Measurements from ENCODE around the gene KCNJ12. TPM values are rescaled to one million over a fixed set of nuclear protein-coding genes. Genes with fewer than 3 reads are reported as not detected.

The KCNJ12 gene
- total and polyA plus RNA-seq, 12 donors = 0.39 to 3.9 (median 0.97) TPM

DNA sequence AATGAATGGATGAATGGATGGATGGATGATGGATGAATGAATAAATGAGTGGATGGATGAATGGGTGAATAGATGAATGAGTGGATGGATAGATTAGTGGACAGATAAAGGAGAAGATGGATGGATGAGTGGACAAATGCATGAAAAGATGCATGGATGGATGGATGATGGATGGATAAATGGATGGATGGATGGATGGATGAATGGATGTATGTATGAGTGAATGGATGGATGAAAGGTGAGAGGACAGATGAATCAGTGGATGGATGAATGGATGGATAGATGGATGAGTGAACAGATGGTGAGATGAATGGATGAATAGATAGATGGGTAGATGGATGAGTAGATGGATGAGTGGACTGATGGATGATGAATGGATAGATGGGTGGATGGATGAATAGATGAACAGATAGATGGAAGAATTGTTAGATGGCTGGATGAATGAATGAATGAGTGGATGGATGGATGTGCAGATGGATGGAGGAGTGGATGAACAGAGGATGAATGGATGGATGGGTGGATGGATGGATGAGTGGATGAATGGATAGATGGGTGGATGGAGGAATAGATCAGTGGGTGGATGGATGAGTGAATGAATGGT, 13.7 kb upstream of the KCNJ12 start:
- intact Hi-C loops (cut with DNase I) = no loop called here
- TF ChIP-seq, protein P1, sequence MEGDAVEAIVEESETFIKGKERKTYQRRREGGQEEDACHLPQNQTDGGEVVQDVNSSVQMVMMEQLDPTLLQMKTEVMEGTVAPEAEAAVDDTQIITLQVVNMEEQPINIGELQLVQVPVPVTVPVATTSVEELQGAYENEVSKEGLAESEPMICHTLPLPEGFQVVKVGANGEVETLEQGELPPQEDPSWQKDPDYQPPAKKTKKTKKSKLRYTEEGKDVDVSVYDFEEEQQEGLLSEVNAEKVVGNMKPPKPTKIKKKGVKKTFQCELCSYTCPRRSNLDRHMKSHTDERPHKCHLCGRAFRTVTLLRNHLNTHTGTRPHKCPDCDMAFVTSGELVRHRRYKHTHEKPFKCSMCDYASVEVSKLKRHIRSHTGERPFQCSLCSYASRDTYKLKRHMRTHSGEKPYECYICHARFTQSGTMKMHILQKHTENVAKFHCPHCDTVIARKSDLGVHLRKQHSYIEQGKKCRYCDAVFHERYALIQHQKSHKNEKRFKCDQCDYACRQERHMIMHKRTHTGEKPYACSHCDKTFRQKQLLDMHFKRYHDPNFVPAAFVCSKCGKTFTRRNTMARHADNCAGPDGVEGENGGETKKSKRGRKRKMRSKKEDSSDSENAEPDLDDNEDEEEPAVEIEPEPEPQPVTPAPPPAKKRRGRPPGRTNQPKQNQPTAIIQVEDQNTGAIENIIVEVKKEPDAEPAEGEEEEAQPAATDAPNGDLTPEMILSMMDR (IDR thresholded peaks at IDR 0.05) = no peak
- no peak for TF ChIP-seq POLR2A (IDR thresholded peaks at IDR 0.05)

DNA sequence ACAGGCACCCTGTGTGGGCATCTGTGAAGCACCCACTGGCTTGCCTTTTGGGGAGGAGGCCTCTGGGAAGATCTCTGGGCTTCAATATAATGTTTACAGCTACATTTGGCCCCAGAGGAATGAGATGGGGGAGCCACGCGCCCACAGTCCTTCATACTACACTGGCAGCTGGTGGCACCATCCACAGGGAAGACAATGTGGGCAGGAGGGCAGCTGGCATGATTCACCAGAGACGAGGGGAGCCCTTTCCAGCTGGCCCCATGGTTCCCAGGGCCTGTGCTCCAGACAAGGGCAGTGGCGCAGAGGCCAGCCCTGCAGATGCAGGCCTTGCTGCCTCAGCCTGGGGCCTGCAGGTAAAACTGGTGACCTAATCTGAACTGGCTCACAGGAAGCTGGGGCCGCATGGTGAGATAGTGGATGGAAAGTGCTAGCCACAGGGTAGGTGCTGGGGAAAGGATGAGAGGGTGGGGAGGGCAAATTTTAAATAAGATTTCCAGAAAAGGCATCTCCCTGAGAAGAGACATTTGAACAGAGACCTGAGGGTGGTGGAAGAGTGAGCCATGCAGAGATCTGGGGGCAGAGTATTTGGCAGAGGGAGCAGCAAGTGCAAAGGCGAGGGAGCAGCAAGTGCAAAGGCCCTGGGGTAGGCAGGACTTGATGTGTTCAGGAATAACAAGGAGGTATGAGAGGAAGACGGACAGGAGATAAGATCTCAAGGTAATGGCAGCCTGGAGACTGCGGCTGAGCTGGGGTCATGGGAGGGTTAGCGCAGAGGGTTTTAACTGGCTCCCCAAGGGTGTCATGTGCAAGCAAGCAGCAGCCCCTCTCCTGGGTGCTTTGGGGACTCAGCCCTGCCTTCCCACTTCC, 12.1 kb upstream of the KCNJ12 start:
- intact Hi-C loops (cut with DNase I) = no loop called here
- Histone ChIP-seq H3K4me1 (replicated peaks in 1 of 2) (no peaks in the 10 kb centered on the region), H3K4me3 (no peak overlapping the region), H3K27me3 (no peaks in the 10 kb centered on the region), H3K36me3 (replicated peaks in 1 of 2) (no peaks in the 10 kb centered on the region), H3K9me3 (replicated peaks in 1 of 3) (no peaks in the 10 kb centered on the region), H3K27ac (no peak overlapping the region)
- WGBS, 4 donors = 76 to 88% (median 85%) methylated on average over 7 to 9 of the region's 9 CpGs
- TF ChIP-seq POLR2A (IDR thresholded peaks at IDR 0.05) = no peak
- TF ChIP-seq, protein P1 (IDR thresholded peaks at IDR 0.05) = no peak
- DNase-seq = no peak

More for the DNA sequence above, 13.7 kb upstream of the KCNJ12 start:
- H3K4me1 ChIP-seq (replicated peaks in 1 of 2) = no peaks in the 10 kb centered on the region
- H3K36me3 ChIP-seq (replicated peaks in 1 of 2) = no peaks in the 10 kb centered on the region
- no peak for DNase-seq
- H3K4me3 ChIP-seq = no peak overlapping the region
- no peak overlapping the region for H3K27ac ChIP-seq
- H3K27me3 ChIP-seq = no peaks in the 10 kb centered on the region
- H3K9me3 ChIP-seq (replicated peaks in 1 of 3) = no peaks in the 10 kb centered on the region

DNA sequence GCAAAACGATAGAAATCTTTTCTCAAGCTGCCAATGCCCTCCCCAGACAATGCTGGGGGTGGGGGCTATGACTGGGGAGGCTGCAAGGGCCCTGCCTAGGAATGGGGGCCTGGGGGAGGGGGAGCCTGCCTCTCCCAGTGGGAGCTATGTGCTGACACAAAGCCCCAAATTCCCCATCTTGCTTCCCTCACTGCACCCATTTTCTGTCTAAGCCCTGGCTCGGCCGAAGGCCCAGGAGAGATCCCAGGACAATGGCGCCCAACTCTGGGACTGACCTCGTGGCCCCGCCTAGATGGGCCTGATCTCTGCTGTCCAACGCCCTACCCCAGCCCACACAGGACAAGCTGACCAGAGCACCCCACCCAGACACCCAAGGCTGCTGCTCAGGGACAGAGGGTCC, 11.1 kb upstream of the KCNJ12 start:
- H3K4me3 ChIP-seq = no peak overlapping the region
- no peaks in the 10 kb centered on the region for H3K4me1 ChIP-seq (replicated peaks in 1 of 2)
- DNase-seq = no peak
- H3K36me3 ChIP-seq (replicated peaks in 1 of 2) = no peaks in the 10 kb centered on the region
- H3K27ac ChIP-seq = no peak overlapping the region
- no peaks in the 10 kb centered on the region for H3K9me3 ChIP-seq (replicated peaks in 1 of 3)
- intact Hi-C loops (cut with DNase I) = no loop called here
- no peaks in the 10 kb centered on the region for H3K27me3 ChIP-seq
- TF ChIP-seq, protein P1 (IDR thresholded peaks at IDR 0.05) = no peak
- no peak for TF ChIP-seq POLR2A (IDR thresholded peaks at IDR 0.05)
- WGBS, 4 donors = 50 to 84% (median 80%) methylated on average over 1 to 7 of the region's 7 CpGs

DNA sequence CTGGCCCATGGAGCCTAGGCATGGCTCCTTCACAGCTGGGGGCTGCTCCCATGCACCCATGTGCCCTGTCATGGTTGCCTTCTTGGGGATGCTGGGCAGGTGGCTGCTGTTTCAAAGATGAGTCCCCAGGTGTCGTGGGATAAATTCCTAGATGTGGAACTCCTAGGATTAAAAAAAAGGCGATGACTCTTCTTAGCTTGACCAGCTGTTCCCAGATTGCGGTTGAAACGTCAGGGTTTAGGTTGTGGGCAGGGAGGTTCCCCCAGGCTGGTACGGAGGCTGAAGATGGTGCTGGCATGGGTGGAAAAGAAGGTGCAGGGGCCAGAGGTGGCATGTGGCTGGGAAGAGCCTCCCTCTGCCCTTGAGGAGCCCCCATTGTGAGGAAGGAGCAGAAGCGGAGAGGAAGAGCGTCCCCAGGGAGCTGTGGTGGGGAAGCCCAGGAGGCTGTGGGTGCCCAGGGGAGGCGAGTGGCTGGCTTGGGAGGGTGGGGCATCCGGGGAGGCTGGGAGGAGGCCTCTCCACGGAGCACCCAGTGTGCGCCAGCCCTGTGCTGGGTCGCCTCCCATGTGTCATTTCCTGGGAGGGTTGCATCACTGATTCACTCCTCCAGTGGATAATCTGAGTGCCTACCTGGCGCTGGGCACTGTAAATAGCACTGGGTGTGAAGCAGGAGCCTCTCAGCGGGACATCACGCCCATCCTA, 7.5 kb upstream of the KCNJ12 start:
- intact Hi-C loops (cut with DNase I) = no loop called here
- H3K4me1 ChIP-seq (replicated peaks in 1 of 2) = no peaks in the 10 kb centered on the region
- 80 to 83% (median 81%) methylated on average over 13 to 15 of the region's 15 CpGs for WGBS, 4 donors
- TF ChIP-seq, protein P1 (IDR thresholded peaks at IDR 0.05) = no peak
- no peak for TF ChIP-seq POLR2A (IDR thresholded peaks at IDR 0.05)
- no peaks in the 10 kb centered on the region for H3K36me3 ChIP-seq (replicated peaks in 1 of 2)
- no peak overlapping the region for H3K4me3 ChIP-seq
- no peak for DNase-seq
- H3K9me3 ChIP-seq (replicated peaks in 1 of 3) = no peaks in the 10 kb centered on the region
- H3K27me3 ChIP-seq = no peaks in the 10 kb centered on the region
- no peak overlapping the region for H3K27ac ChIP-seq

All from adrenal gland (tissue), 12 donors.